HEK293 (cell line): ENCODE measurements around the gene DDX18.

Experiments
- BCL11A ChIP-seq: fragments of 450-650 bp; formaldehyde crosslinking; IDR thresholded peaks from 2 replicates; pipeline ENCODE4 v1.5.1; 2016; ENCODE audit warnings: low read depth, missing biosample characterization, missing genetic modification characterization
- IKZF3 ChIP-seq: fragments of 450-650 bp; IDR thresholded peaks from 2 replicates; pipeline ENCODE4 v1.5.0; 2018; ENCODE audit warnings: missing biosample characterization, mild to moderate bottlenecking, missing genetic modification characterization, moderate library complexity
- KLF1 ChIP-seq: fragments of 450-650 bp; formaldehyde crosslinking; IDR thresholded peaks from 2 replicates; pipeline ENCODE4 v1.5.1; 2016; ENCODE audit warnings: missing biosample characterization, missing genetic modification characterization
- KLF8 ChIP-seq: fragments of 450-650 bp; formaldehyde crosslinking; IDR thresholded peaks from 2 replicates; pipeline ENCODE4 v1.5.1; 2016; ENCODE audit warnings: missing biosample characterization, missing genetic modification characterization
- OSR2 ChIP-seq: fragments of 450-650 bp; formaldehyde crosslinking; IDR thresholded peaks from 2 replicates; pipeline ENCODE4 v1.5.1; 2016; ENCODE audit warnings: missing biosample characterization, missing genetic modification characterization
- REPIN1 ChIP-seq: fragments of 450-650 bp; formaldehyde crosslinking; IDR thresholded peaks from 2 replicates; pipeline ENCODE4 v1.5.1; 2017; ENCODE audit warnings: missing biosample characterization, missing genetic modification characterization, low read depth
- TCF7L2 ChIP-seq: IDR thresholded peaks from 2 replicates; pipeline ENCODE4 v1.6.1; 2011; ENCODE audit warnings: low read depth, mild to moderate bottlenecking, inconsistent platforms, low read length, moderate library complexity, borderline replicate concordance
- ZBTB21 ChIP-seq: fragments of 450-650 bp; formaldehyde crosslinking; IDR thresholded peaks from 2 replicates; pipeline ENCODE4 v1.5.1; 2017; ENCODE audit warnings: missing biosample characterization, missing genetic modification characterization
- ZEB2 ChIP-seq: fragments of 450-650 bp; formaldehyde crosslinking; IDR thresholded peaks from 2 replicates; pipeline ENCODE4 v1.5.1; 2016; ENCODE audit warnings: missing biosample characterization, missing genetic modification characterization
- ZFP37 ChIP-seq: fragments of 450-650 bp; formaldehyde crosslinking; IDR thresholded peaks from 2 replicates; pipeline ENCODE4 v1.5.1; 2016; ENCODE audit warnings: missing biosample characterization, missing genetic modification characterization
- ZIC2 ChIP-seq: fragments of 450-650 bp; formaldehyde crosslinking; IDR thresholded peaks from 2 replicates; pipeline ENCODE4 v1.5.1; 2016; ENCODE audit warnings: missing biosample characterization, missing genetic modification characterization
- ZNF214 ChIP-seq: fragments of 450-650 bp; formaldehyde crosslinking; IDR thresholded peaks from 2 replicates; pipeline ENCODE4 v1.5.1; 2017; ENCODE audit warnings: missing biosample characterization, mild to moderate bottlenecking, missing genetic modification characterization, borderline replicate concordance
- ZNF23 ChIP-seq: fragments of 450-650 bp; formaldehyde crosslinking; IDR thresholded peaks from 2 replicates; pipeline ENCODE4 v1.5.1; 2016; ENCODE audit warnings: missing biosample characterization, missing genetic modification characterization, borderline replicate concordance
- ZNF239 ChIP-seq: fragments of 450-650 bp; formaldehyde crosslinking; IDR thresholded peaks from 2 replicates; pipeline ENCODE4 v1.5.1; 2016; ENCODE audit warnings: missing biosample characterization, missing genetic modification characterization
- ZNF302 ChIP-seq: fragments of 450-650 bp; formaldehyde crosslinking; IDR thresholded peaks from 2 replicates; pipeline ENCODE4 v1.5.1; 2016; ENCODE audit warnings: missing biosample characterization, missing genetic modification characterization, low read depth
- ZNF37A ChIP-seq: fragments of 450-650 bp; IDR thresholded peaks from 2 replicates; pipeline ENCODE4 v1.5.1; 2018; ENCODE audit warnings: missing biosample characterization, missing genetic modification characterization
- ZNF416 ChIP-seq: fragments of 450-650 bp; formaldehyde crosslinking; IDR thresholded peaks from 2 replicates; pipeline ENCODE4 v1.5.1; 2016; ENCODE audit warnings: missing biosample characterization, missing genetic modification characterization
- ZNF555 ChIP-seq: fragments of 450-650 bp; formaldehyde crosslinking; conservative IDR thresholded peaks from 2 replicates; pipeline ENCODE4 v1.5.1; 2017; ENCODE audit warnings: missing biosample characterization, mild to moderate bottlenecking, missing genetic modification characterization, inconsistent platforms
- ZNF600 ChIP-seq: fragments of 450-650 bp; formaldehyde crosslinking; IDR thresholded peaks from 2 replicates; pipeline ENCODE4 v1.5.1; 2016; ENCODE audit warnings: missing biosample characterization, missing genetic modification characterization
- ZNF621 ChIP-seq: fragments of 450-650 bp; formaldehyde crosslinking; IDR thresholded peaks from 2 replicates; pipeline ENCODE4 v1.5.1; 2017; ENCODE audit warnings: missing biosample characterization, missing genetic modification characterization
- ZNF660 ChIP-seq: fragments of 450-650 bp; IDR thresholded peaks from 2 replicates; pipeline ENCODE4 v1.5.1; 2018; ENCODE audit warnings: missing biosample characterization, mild to moderate bottlenecking, missing genetic modification characterization
- ZNF785 ChIP-seq: fragments of 450-650 bp; formaldehyde crosslinking; IDR thresholded peaks from 2 replicates; pipeline ENCODE4 v1.5.1; 2016; ENCODE audit warnings: missing biosample characterization, missing genetic modification characterization
- ZNF843 ChIP-seq: fragments of 450-650 bp; formaldehyde crosslinking; IDR thresholded peaks from 2 replicates; pipeline ENCODE4 v1.5.1; 2016; ENCODE audit warnings: missing biosample characterization, missing genetic modification characterization
- TF ChIP-seq, protein P1 (sequence below): fragments of 450-650 bp; formaldehyde crosslinking; IDR thresholded peaks from 2 replicates; pipeline ENCODE4 v1.5.1; 2016; ENCODE audit warnings: missing biosample characterization, missing genetic modification characterization
- TF ChIP-seq, protein P2 (sequence below): fragments of 450-650 bp; formaldehyde crosslinking; IDR thresholded peaks from 2 replicates; pipeline ENCODE4 v1.5.1; 2016; ENCODE audit warnings: missing biosample characterization, missing genetic modification characterization
- TF ChIP-seq, protein P3 (sequence below): fragments of 450-650 bp; formaldehyde crosslinking; IDR thresholded peaks from 2 replicates; pipeline ENCODE4 v1.5.1; 2016; ENCODE audit warnings: missing biosample characterization, missing genetic modification characterization
- TF ChIP-seq, protein P4 (sequence below): fragments of 450-650 bp; formaldehyde crosslinking; IDR thresholded peaks from 2 replicates; pipeline ENCODE4 v1.5.1; 2016; ENCODE audit warnings: missing biosample characterization, missing genetic modification characterization
- TF ChIP-seq, protein P5 (sequence below): fragments of 450-650 bp; formaldehyde crosslinking; IDR thresholded peaks from 2 replicates; pipeline ENCODE4 v1.5.1; 2016; ENCODE audit warnings: missing biosample characterization, missing genetic modification characterization
- TF ChIP-seq, protein P6 (sequence below): fragments of 450-650 bp; formaldehyde crosslinking; IDR thresholded peaks from 2 replicates; pipeline ENCODE4 v1.5.1; 2016; ENCODE audit warnings: missing biosample characterization, missing genetic modification characterization

Gene DDX18

DNA sequence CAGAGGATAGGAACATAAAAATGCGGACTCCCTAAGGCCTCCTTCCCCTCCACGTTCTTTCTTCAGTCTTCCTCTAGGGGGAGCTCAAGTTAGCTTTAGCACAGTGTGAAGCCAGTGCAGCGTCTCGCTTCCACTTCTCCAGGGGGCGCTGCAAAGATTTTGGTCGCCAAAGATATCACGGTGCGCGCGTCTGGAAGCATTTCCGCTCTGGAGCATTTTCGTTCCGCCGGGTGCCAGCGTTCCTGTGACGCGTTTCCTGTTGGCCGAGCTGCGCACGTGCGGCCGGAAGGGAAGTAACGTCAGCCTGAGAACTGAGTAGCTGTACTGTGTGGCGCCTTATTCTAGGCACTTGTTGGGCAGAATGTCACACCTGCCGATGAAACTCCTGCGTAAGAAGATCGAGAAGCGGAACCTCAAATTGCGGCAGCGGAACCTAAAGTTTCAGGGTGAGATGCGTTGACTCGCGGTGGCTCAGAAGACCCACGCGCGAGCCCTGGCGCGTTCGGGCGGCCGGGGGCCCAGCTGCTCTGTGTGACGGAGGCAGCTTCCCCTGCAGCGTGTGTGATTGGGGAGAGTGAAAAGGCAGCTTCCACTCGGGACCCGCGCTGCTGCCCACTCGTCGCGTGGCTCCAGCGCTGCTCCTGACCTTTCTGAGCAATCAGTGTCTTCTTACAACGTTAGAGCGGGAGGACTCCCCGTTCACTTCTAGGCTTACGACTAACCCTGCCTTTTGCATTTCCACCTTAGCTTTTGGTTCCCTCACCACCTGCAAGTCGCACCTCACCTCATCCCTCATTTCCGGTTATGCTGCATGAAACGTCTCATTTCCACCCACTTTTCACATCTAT lies at the start of gene DDX18 (continued):
- TF ChIP-seq, protein P1, sequence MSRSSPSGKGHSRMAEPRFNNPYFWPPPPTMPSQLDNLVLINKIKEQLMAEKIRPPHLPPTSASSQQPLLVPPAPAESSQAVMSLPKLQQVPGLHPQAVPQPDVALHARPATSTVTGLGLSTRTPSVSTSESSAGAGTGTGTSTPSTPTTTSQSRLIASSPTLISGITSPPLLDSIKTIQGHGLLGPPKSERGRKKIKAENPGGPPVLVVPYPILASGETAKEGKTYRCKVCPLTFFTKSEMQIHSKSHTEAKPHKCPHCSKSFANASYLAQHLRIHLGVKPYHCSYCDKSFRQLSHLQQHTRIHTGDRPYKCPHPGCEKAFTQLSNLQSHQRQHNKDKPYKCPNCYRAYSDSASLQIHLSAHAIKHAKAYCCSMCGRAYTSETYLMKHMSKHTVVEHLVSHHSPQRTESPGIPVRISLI (tag by site-specific recombination), result no peak
- TF ChIP-seq KLF1 (tag by site-specific recombination) (no peak), ZNF660 (tag by site-specific recombination) (peak; percentile 95), TCF7L2 (no peak), ZNF302 (tag by site-specific recombination) (no peak), ZIC2 (tag by site-specific recombination) (peak; percentile 45), IKZF3 (tag by site-specific recombination) (peak; percentile 48), ZNF785 (tag by site-specific recombination) (no peak), ZNF37A (tag by site-specific recombination) (no peak), KLF8 (tag by site-specific recombination) (0 out of 2 replicates have a peak, but pooled peaks have one; percentile 43), ZNF621 (tag by site-specific recombination) (no peak), ZFP37 (tag by site-specific recombination) (peak; percentile 64; the same call in 1 of the 2 replicates), ZNF416 (tag by site-specific recombination) (no peak), BCL11A (tag by site-specific recombination) (no peak), ZEB2 (peak; percentile 49; the same call in 1 of the 2 replicates), ZNF843 (tag by site-specific recombination) (peak; percentile 25; the same call in 1 of the 2 replicates), ZNF555 (tag by site-specific recombination) (no peak), ZNF239 (no peak), ZNF23 (tag by site-specific recombination) (no peak), REPIN1 (tag by site-specific recombination) (no peak), ZNF600 (peak; percentile 83), ZBTB21 (peak; percentile 97), ZNF214 (tag by site-specific recombination) (no peak), OSR2 (no peak)
- TF ChIP-seq, protein P2, sequence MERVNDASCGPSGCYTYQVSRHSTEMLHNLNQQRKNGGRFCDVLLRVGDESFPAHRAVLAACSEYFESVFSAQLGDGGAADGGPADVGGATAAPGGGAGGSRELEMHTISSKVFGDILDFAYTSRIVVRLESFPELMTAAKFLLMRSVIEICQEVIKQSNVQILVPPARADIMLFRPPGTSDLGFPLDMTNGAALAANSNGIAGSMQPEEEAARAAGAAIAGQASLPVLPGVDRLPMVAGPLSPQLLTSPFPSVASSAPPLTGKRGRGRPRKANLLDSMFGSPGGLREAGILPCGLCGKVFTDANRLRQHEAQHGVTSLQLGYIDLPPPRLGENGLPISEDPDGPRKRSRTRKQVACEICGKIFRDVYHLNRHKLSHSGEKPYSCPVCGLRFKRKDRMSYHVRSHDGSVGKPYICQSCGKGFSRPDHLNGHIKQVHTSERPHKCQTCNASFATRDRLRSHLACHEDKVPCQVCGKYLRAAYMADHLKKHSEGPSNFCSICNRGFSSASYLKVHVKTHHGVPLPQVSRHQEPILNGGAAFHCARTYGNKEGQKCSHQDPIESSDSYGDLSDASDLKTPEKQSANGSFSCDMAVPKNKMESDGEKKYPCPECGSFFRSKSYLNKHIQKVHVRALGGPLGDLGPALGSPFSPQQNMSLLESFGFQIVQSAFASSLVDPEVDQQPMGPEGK (tag by site-specific recombination), result no peak
- TF ChIP-seq, protein P3, sequence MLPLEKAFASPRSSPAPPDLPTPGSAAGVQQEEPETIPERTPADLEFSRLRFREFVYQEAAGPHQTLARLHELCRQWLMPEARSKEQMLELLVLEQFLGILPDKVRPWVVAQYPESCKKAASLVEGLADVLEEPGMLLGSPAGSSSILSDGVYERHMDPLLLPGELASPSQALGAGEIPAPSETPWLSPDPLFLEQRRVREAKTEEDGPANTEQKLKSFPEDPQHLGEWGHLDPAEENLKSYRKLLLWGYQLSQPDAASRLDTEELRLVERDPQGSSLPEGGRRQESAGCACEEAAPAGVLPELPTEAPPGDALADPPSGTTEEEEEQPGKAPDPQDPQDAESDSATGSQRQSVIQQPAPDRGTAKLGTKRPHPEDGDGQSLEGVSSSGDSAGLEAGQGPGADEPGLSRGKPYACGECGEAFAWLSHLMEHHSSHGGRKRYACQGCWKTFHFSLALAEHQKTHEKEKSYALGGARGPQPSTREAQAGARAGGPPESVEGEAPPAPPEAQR (tag by site-specific recombination), result no peak
- TF ChIP-seq, protein P4, sequence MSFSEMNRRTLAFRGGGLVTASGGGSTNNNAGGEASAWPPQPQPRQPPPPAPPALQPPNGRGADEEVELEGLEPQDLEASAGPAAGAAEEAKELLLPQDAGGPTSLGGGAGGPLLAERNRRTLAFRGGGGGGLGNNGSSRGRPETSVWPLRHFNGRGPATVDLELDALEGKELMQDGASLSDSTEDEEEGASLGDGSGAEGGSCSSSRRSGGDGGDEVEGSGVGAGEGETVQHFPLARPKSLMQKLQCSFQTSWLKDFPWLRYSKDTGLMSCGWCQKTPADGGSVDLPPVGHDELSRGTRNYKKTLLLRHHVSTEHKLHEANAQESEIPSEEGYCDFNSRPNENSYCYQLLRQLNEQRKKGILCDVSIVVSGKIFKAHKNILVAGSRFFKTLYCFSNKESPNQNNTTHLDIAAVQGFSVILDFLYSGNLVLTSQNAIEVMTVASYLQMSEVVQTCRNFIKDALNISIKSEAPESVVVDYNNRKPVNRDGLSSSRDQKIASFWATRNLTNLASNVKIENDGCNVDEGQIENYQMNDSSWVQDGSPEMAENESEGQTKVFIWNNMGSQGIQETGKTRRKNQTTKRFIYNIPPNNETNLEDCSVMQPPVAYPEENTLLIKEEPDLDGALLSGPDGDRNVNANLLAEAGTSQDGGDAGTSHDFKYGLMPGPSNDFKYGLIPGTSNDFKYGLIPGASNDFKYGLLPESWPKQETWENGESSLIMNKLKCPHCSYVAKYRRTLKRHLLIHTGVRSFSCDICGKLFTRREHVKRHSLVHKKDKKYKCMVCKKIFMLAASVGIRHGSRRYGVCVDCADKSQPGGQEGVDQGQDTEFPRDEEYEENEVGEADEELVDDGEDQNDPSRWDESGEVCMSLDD (tag by site-specific recombination), result no peak
- TF ChIP-seq, protein P5, sequence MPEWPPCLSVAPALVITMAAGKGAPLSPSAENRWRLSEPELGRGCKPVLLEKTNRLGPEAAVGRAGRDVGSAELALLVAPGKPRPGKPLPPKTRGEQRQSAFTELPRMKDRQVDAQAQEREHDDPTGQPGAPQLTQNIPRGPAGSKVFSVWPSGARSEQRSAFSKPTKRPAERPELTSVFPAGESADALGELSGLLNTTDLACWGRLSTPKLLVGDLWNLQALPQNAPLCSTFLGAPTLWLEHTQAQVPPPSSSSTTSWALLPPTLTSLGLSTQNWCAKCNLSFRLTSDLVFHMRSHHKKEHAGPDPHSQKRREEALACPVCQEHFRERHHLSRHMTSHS (tag by site-specific recombination), result no peak
- TF ChIP-seq, protein P6, sequence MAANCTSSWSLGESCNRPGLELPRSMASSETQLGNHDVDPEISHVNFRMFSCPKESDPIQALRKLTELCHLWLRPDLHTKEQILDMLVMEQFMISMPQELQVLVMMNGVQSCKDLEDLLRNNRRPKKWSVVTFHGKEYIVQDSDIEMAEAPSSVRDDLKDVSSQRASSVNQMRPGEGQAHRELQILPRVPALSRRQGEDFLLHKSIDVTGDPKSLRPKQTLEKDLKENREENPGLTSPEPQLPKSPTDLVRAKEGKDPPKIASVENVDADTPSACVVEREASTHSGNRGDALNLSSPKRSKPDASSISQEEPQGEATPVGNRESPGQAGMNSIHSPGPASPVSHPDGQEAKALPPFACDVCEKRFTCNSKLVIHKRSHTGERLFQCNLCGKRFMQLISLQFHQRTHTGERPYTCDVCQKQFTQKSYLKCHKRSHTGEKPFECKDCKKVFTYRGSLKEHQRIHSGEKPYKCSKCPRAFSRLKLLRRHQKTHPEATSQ, result no peak
